Upper lobe of left lung (tissue), 6 donors: ENCODE data around the gene RASGRP4. TPM values are rescaled to one million over a fixed set of nuclear protein-coding genes. Genes with fewer than 3 reads are reported as not detected.

Experiments
- ATAC-seq, 2 donors: fragments of 200-7000 bp; cut with Tn5 transposase; one replicate each; pipeline ENCODE4 v1.9.1; 2022; ENCODE audit warnings: mild to moderate bottlenecking in 2 of 2, moderate library complexity in 2 of 2; ENCODE audit not compliant: low FRiP score in 2 of 2
- DNase-seq, 2 donors: peaks; one replicate each; pipeline ENCODE4 v3.0.0-alpha.2; 2019 to 2020
- H3K27ac ChIP-seq, 4 donors: fragments of 200-600 bp; sonication (generic); one replicate each; pipeline ENCODE4 v1.5.1; 2016 to 2019
- H3K27me3 ChIP-seq, 4 donors: fragments of 200-600 bp; sonication (generic); one replicate each; pipeline ENCODE4 v1.5.1; 2017 to 2019
- H3K36me3 ChIP-seq, 4 donors: fragments of 200-600 bp; sonication (generic); one replicate each; pipeline ENCODE4 v1.5.1; 2016 to 2019
- H3K4me1 ChIP-seq, 4 donors: fragments of 200-600 bp; sonication (generic); one replicate each; pipeline ENCODE4 v1.5.1; 2018 to 2019
- H3K4me3 ChIP-seq, 4 donors: fragments of 200-600 bp; sonication (generic); one replicate each; pipeline ENCODE4 v1.5.1; 2017 to 2019; ENCODE audit warnings: mild to moderate bottlenecking in 2 of 4, moderate library complexity in 1 of 4
- H3K9me3 ChIP-seq, 4 donors: fragments of 200-600 bp; sonication (generic); one replicate each; pipeline ENCODE4 v1.5.1; 2018 to 2019
- CTCF ChIP-seq, 6 experiments: fragments of 450-650 bp in 4 of 6; fragments of 200-600 bp in 2 of 6; sonication (generic) in 2 of 6; IDR thresholded peaks; one replicate each; pipeline ENCODE4 v1.5.1; 2016 to 2019; ENCODE audit warnings: antibody characterized with exemption in 6 of 6
- EP300 ChIP-seq, 4 donors: sonication (generic); formaldehyde crosslinking; IDR thresholded peaks; one replicate each; pipeline ENCODE4 v1.5.1; 2017; ENCODE audit warnings: antibody characterized with exemption in 4 of 4, control low read depth in 2 of 4
- POLR2A ChIP-seq, 4 donors: fragments of 450-650 bp; IDR thresholded peaks; one replicate each; pipeline ENCODE4 v1.5.1; 2016 to 2017; ENCODE audit warnings: antibody characterized with exemption in 4 of 4, mild to moderate bottlenecking in 2 of 4
- POLR2AphosphoS5 ChIP-seq, 2 donors: sonication (generic); formaldehyde crosslinking; IDR thresholded peaks; one replicate each; pipeline ENCODE4 v1.5.1; 2017; ENCODE audit warnings: antibody characterized with exemption in 2 of 2
- WGBS, 2 donors: methylation state at CpG; one replicate each; pipeline ENCODE4 v1.1.5; 2017 to 2018; 5-methylcytosine and 5-hydroxymethylcytosine counted together
- total RNA-seq, 6 donors: library from RNA; depleted of rRNA in 4 of 6; stranded (reverse); fragments of >200 nt in 4 of 6; gene quantifications; one replicate each; pipeline versions ENCODE4 v1.1.0 to v1.2.1, GENCODE V29; 2016 to 2021
- donor health status: DM: no; HTN: no; CAD: no; lungs with moderate emphysema.
- donor health status: DM: no; HTN: yes; CAD: no; lungs with severe emphysema.

Gene RASGRP4
- total RNA-seq, 6 donors from 2014 or later = 4.4 to 17.5 (median 12.6) TPM

DNA sequence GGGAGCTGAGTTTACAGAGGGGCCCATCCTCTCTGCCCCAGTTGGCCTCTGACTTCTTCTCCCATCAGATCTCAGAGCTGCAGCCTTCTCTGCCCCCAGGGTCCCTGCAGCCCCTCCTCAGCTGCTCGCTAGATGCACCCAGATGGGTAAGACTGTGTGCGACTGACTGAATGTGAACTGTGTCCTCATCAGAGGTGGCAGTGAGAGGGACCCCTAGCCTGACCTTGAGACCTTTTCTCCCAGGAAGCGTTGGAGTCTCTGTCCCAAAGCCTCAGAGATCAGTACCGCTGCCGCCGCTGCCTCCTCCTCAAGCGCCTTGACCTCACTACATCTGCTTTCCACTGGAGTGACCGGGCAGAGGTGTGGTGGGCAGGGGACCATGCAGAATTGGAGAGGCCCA, 20.7 kb downstream of the RASGRP4 start:
- Histone ChIP-seq H3K36me3 (peaks cover 0 to 42% (median 11%) of the 10 kb centered on the region in 4 donors), H3K9me3 (no peaks in the 10 kb centered on the region), H3K4me3 (no peak overlapping the region), H3K27ac (no peak overlapping the region), H3K4me1 (peaks cover 8 to 17% (median 12%) of the 10 kb centered on the region in 4 donors), H3K27me3 (no peaks in the 10 kb centered on the region)
- TF ChIP-seq EP300 (IDR thresholded peaks at IDR 0.05) = no peak
- no peak for TF ChIP-seq POLR2A (IDR thresholded peaks at IDR 0.05)
- TF ChIP-seq CTCF (IDR thresholded peaks at IDR 0.05) = no peak
- TF ChIP-seq POLR2AphosphoS5 (IDR thresholded peaks at IDR 0.05) = no peak
- DNase-seq (no peak), ATAC-seq (no peak)
- WGBS, 2 donors = 87 to 97% methylated on average over 8 of the region's 8 CpGs

DNA sequence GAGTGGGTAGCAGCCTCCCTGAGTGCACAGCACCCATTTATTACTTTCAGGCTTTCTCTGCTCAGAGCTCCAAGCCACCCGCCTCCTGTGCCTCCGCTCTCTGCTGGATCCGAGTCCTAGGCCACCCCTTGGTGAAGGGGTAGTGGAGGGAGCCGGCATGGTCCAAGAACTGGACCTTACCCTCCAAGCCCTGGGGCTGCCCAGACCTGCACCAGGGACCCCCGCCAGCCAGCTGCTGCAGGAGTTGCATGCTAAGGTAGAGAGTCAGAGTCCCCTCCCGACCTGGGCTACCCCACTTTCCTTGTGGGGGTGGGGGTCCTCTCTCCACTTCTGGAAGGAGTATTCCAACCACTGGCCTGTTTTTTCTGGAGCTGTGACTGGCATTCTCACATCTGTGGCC, 21.2 kb downstream of the RASGRP4 start:
- H3K9me3 ChIP-seq = no peaks in the 10 kb centered on the region
- 92 to 95% methylated on average over 6 of the region's 6 CpGs for WGBS, 2 donors
- H3K27ac ChIP-seq = no peak overlapping the region
- TF ChIP-seq POLR2A (IDR thresholded peaks at IDR 0.05) (no peak), EP300 (IDR thresholded peaks at IDR 0.05) (no peak)
- peaks cover 0 to 42% (median 11%) of the 10 kb centered on the region in 4 donors for H3K36me3 ChIP-seq
- H3K4me1 ChIP-seq = peaks cover 8 to 17% (median 12%) of the 10 kb centered on the region in 4 donors
- DNase-seq = no peak
- no peaks in the 10 kb centered on the region for H3K27me3 ChIP-seq
- ATAC-seq = no peak
- H3K4me3 ChIP-seq = no peak overlapping the region

- Histone ChIP-seq H3K4me3 (peak within 1 kb of the TSS; percentile 72 to 98 (median 84)), H3K4me1 (peaks cover 8 to 17% (median 12%) of the 10 kb centered on the region in 4 donors), H3K9me3 (no peaks in the 10 kb centered on the region), H3K27me3 (peaks cover 0 to 10% (median 0%) of the 10 kb centered on the region in 4 donors), H3K27ac (peak within 1 kb of the TSS; percentile 75 to 95 (median 87)), H3K36me3 (peaks cover 0 to 34% (median 10%) of the 10 kb centered on the region in 4 donors)
- peak; percentile 97 to 99 for ATAC-seq
- TF ChIP-seq POLR2A (IDR thresholded peaks at IDR 0.05) (peak in 1 of 4 donors; percentile 65), CTCF (IDR thresholded peaks at IDR 0.05) (peak; percentile 95 to 100 (median 100)), EP300 (IDR thresholded peaks at IDR 0.05) (no peak), POLR2AphosphoS5 (IDR thresholded peaks at IDR 0.05) (peak; percentile 33 to 53)
- WGBS, 2 donors = 0 to 1% methylated on average over 20 to 23 of the region's 82 CpGs
- peak; percentile 96 to 100 for DNase-seq
These were observed 22.9 kb downstream of the RASGRP4 start, which contains the start of gene FAM98C for GRCh38 chr19:38402967-38403674. FAM98C (plus strand) TSS chr19:38403093; CDS start chr19:38403154, 61 bp downstream.

DNA sequence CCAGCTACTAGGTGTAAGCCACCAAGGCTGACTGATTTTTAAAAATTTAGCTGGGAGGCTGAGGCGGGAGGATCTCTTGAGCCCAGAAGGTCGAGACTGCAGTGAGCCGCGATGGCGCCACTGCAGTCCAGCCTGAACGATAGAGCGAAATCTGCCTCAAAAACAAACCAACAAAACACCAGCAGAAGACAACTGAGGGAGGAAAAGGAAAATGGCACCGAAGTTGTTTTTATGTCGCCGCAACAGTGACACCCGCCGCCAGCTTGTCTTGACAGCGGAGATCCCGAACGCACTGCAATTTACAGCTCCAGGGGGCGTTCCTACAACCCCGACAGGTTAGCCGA, 23.4 kb downstream of the RASGRP4 start:
- Histone ChIP-seq H3K36me3 (peaks cover 0 to 29% (median 9%) of the 10 kb centered on the region in 4 donors), H3K27me3 (peaks cover 0 to 11% (median 0%) of the 10 kb centered on the region in 4 donors), H3K4me1 (peaks cover 8 to 17% (median 12%) of the 10 kb centered on the region in 4 donors), H3K9me3 (no peaks in the 10 kb centered on the region), H3K27ac (peak overlapping the region in 2 of 4 donors; percentile 93 to 95), H3K4me3 (peak overlapping the region; percentile 4 to 98 (median 80))
- ATAC-seq (peak in 1 of 2 donors; percentile 0), DNase-seq (no peak)
- TF ChIP-seq EP300 (IDR thresholded peaks at IDR 0.05) = no peak
- TF ChIP-seq POLR2AphosphoS5 (IDR thresholded peaks at IDR 0.05) = no peak
- TF ChIP-seq POLR2A (IDR thresholded peaks at IDR 0.05) = no peak
- TF ChIP-seq CTCF (IDR thresholded peaks at IDR 0.05) = no peak
- WGBS, 2 donors = 7% methylated on average over 17 to 18 of the region's 18 CpGs

GRCh38 chr19:38401148-38401547, 24.9 kb downstream of the RASGRP4 start:
- Histone ChIP-seq H3K27ac (no peak overlapping the region), H3K4me1 (peaks cover 8 to 17% (median 12%) of the 10 kb centered on the region in 4 donors), H3K36me3 (peaks cover 0 to 14% (median 3%) of the 10 kb centered on the region in 4 donors), H3K27me3 (peaks cover 0 to 26% (median under 1%) of the 10 kb centered on the region in 4 donors), H3K9me3 (no peaks in the 10 kb centered on the region), H3K4me3 (no peak overlapping the region)
- DNase-seq = no peak
- ATAC-seq = no peak
- no peak for TF ChIP-seq EP300 (IDR thresholded peaks at IDR 0.05)
- TF ChIP-seq POLR2AphosphoS5 (IDR thresholded peaks at IDR 0.05) = no peak
- TF ChIP-seq POLR2A (IDR thresholded peaks at IDR 0.05) = no peak
- no peak for TF ChIP-seq CTCF (IDR thresholded peaks at IDR 0.05)
- WGBS, 2 donors = 76 to 80% methylated on average over 3 of the region's 3 CpGs
